H9 (cell line): ENCODE measurements around the gene NSRP1. TPM values are rescaled to one million over a fixed set of nuclear protein-coding genes. Genes with fewer than 3 reads are reported as not detected.

ENCODE experiments used
- DNase-seq: peaks from one replicate; pipeline ENCODE4 v3.0.0-alpha.2; 2017
- H2AFZ ChIP-seq: one replicate; pipeline ENCODE4 v1.6.1; 2013; ENCODE audit warnings: mild to moderate bottlenecking, low read length, control low read depth, moderate library complexity
- H2AK5ac ChIP-seq: 2 replicates; pipeline ENCODE4 v1.6.1; 2013; ENCODE audit warnings: low read length, control low read depth, mixed read lengths; ENCODE audit not compliant: insufficient read length
- H2BK120ac ChIP-seq: one replicate; pipeline ENCODE4 v1.6.1; 2013; ENCODE audit warnings: low read depth, mild to moderate bottlenecking, low read length, control low read depth, inconsistent platforms; ENCODE audit not compliant: poor library complexity, severe bottlenecking
- H2BK12ac ChIP-seq: 2 replicates; pipeline ENCODE4 v1.6.1; 2013; ENCODE audit warnings: low read length, control low read depth, mixed read lengths, low read depth; ENCODE audit not compliant: insufficient read length
- H2BK15ac ChIP-seq: 2 replicates; pipeline ENCODE4 v1.6.1; 2013; ENCODE audit warnings: low read depth, low read length, control low read depth
- H2BK20ac ChIP-seq: one replicate; pipeline ENCODE4 v1.6.1; 2013; ENCODE audit warnings: low read depth, mild to moderate bottlenecking, low read length, control low read depth, inconsistent platforms; ENCODE audit not compliant: poor library complexity, severe bottlenecking
- H2BK5ac ChIP-seq: 2 replicates; pipeline ENCODE4 v1.6.1; 2013; ENCODE audit warnings: low read length, control low read depth, mixed read lengths; ENCODE audit not compliant: insufficient read length
- H3K14ac ChIP-seq: 2 replicates; pipeline ENCODE4 v1.6.1; 2013; ENCODE audit warnings: low read length, control low read depth; ENCODE audit not compliant: insufficient read depth
- H3K18ac ChIP-seq: 2 replicates; pipeline ENCODE4 v1.6.1; 2013; ENCODE audit warnings: low read depth, mild to moderate bottlenecking, mixed read lengths, low read length, control low read depth; ENCODE audit not compliant: insufficient read length
- H3K23ac ChIP-seq: 2 replicates; pipeline ENCODE4 v1.6.1; 2013; ENCODE audit warnings: low read length, control low read depth, mixed read lengths, low read depth; ENCODE audit not compliant: insufficient read length
- H3K23me2 ChIP-seq: 2 replicates; pipeline ENCODE4 v1.6.1; 2013; ENCODE audit warnings: low read depth, mild to moderate bottlenecking, mixed read lengths, low read length, control low read depth; ENCODE audit not compliant: insufficient read length, poor library complexity, severe bottlenecking
- H3K27ac ChIP-seq: 2 replicates; pipeline ENCODE4 v1.5.1; 2013; ENCODE audit warnings: low read length, control low read depth, mixed read lengths, low read depth; ENCODE audit not compliant: insufficient read length
- H3K27me3 ChIP-seq: 2 replicates; pipeline ENCODE4 v1.6.1; 2013; ENCODE audit warnings: low read length, control low read depth, inconsistent platforms; ENCODE audit not compliant: insufficient read depth
- H3K4ac ChIP-seq: 2 replicates; pipeline ENCODE4 v1.6.1; 2013; ENCODE audit warnings: low read depth, mild to moderate bottlenecking, control low read depth, inconsistent platforms, low read length, moderate library complexity
- H3K4me1 ChIP-seq: 2 replicates; pipeline ENCODE4 v1.6.1; 2013; ENCODE audit warnings: low read length, control low read depth, inconsistent platforms; ENCODE audit not compliant: insufficient read depth
- H3K4me2 ChIP-seq: 2 replicates; pipeline ENCODE4 v1.6.1; 2013; ENCODE audit warnings: low read length, control low read depth, mixed read lengths; ENCODE audit not compliant: insufficient read length, insufficient read depth
- H3K56ac ChIP-seq: 2 replicates; pipeline ENCODE4 v1.6.1; 2013; ENCODE audit warnings: low read depth, mild to moderate bottlenecking, mixed read lengths, low read length, control low read depth; ENCODE audit not compliant: insufficient read length
- H3K79me1 ChIP-seq: 2 replicates; pipeline ENCODE4 v1.6.1; 2013; ENCODE audit warnings: low read depth, mild to moderate bottlenecking, moderate library complexity, low read length, control low read depth, inconsistent platforms; ENCODE audit not compliant: insufficient read depth, poor library complexity, severe bottlenecking
- H3K79me2 ChIP-seq: 2 replicates; pipeline ENCODE4 v1.6.1; 2013; ENCODE audit warnings: low read length, control low read depth, inconsistent platforms; ENCODE audit not compliant: insufficient read depth
- H3K9ac ChIP-seq: 2 replicates; pipeline ENCODE4 v1.6.1; 2013; ENCODE audit warnings: low read length, control low read depth, mixed read lengths; ENCODE audit not compliant: insufficient read length; ENCODE audit errors: extremely low read depth
- H3K9me3 ChIP-seq: one replicate; pipeline ENCODE4 v1.6.1; 2013; ENCODE audit warnings: low read depth, low read length, inconsistent platforms; ENCODE audit not compliant: control insufficient read depth
- H3T11ph ChIP-seq: one replicate; pipeline ENCODE4 v1.6.1; 2013; ENCODE audit warnings: mild to moderate bottlenecking, low read length, control low read depth, inconsistent platforms
- H4K20me1 ChIP-seq: one replicate; pipeline ENCODE4 v1.6.1; 2013; ENCODE audit not compliant: control insufficient read depth, insufficient read length, insufficient read depth
- H4K5ac ChIP-seq: 2 replicates; pipeline ENCODE4 v1.6.1; 2013; ENCODE audit warnings: low read depth, mild to moderate bottlenecking, mixed read lengths, low read length, control low read depth; ENCODE audit not compliant: insufficient read length
- H4K8ac ChIP-seq: replicated peaks from 2 replicates; pipeline ENCODE4 v1.6.1; 2013; ENCODE audit warnings: low read length, control low read depth, mixed read lengths, low read depth; ENCODE audit not compliant: insufficient read length
- H4K91ac ChIP-seq: 2 replicates; pipeline ENCODE4 v1.6.1; 2013; ENCODE audit warnings: low read depth, mild to moderate bottlenecking, moderate library complexity, mixed read lengths, low read length, control low read depth; ENCODE audit not compliant: insufficient read length
- H3K27ac Mint-ChIP-seq, 3 experiments: 2 replicates in 2 of 3; 3 replicates in 1 of 3; pipeline ENCODE4 v1.8.0; 2020 to 2021; ENCODE audit warnings: mixed read lengths in 3 of 3, mild to moderate bottlenecking in 1 of 3, moderate library complexity in 1 of 3
- H3K27me3 Mint-ChIP-seq: 2 replicates; pipeline ENCODE4 v1.8.0; 2021; ENCODE audit warnings: low read depth, mild to moderate bottlenecking, moderate library complexity, mixed read lengths
- H3K36me3 Mint-ChIP-seq, 3 experiments: 2 replicates in 2 of 3; 3 replicates in 1 of 3; pipeline ENCODE4 v1.8.0; 2020 to 2021; ENCODE audit warnings: low read depth in 3 of 3, mixed read lengths in 3 of 3; ENCODE audit not compliant: insufficient read depth in 1 of 3
- H3K4me1 Mint-ChIP-seq, 2 experiments: 2 replicates each; pipeline ENCODE4 v1.8.0; 2020; ENCODE audit warnings: mixed read lengths in 2 of 2
- H3K4me3 Mint-ChIP-seq, 2 experiments: 2 replicates in 1 of 2; 3 replicates in 1 of 2; pipeline ENCODE4 v1.8.0; 2020 to 2021; ENCODE audit warnings: mild to moderate bottlenecking in 2 of 2, mixed read lengths in 2 of 2, moderate library complexity in 1 of 2
- H3K9me3 Mint-ChIP-seq, 2 experiments: 2 replicates in 1 of 2; 3 replicates in 1 of 2; pipeline ENCODE4 v1.8.0; 2020; ENCODE audit warnings: mild to moderate bottlenecking in 2 of 2, mixed read lengths in 2 of 2, moderate library complexity in 1 of 2
- CTCF ChIP-seq: fragments of 200-600 bp; sonication (generic); conservative IDR thresholded peaks from 3 replicates; pipeline ENCODE4 v1.8.0; 2021; ENCODE audit warnings: antibody characterized with exemption, mild to moderate bottlenecking
- WGBS: extraction: QIAGEN DNeasy Blood & Tissue Kit; methylation state at CpG from one replicate; pipeline ENCODE4 v1.1.7; 2013; ENCODE audit warnings: missing lambda C conversion rate, low lambda C conversion rate, mixed read lengths; ENCODE audit not compliant: insufficient read length; ENCODE audit errors: extremely low coverage; 5-methylcytosine and 5-hydroxymethylcytosine counted together
- total RNA-seq: library from RNA; stranded (reverse); gene quantifications from 2 replicates; pipeline ENCODE4 v1.2.1, GENCODE V29; 2021

NSRP1 gene
- total RNA-seq, 1 experiment from 2014 or later, result 33.3 TPM

DNA sequence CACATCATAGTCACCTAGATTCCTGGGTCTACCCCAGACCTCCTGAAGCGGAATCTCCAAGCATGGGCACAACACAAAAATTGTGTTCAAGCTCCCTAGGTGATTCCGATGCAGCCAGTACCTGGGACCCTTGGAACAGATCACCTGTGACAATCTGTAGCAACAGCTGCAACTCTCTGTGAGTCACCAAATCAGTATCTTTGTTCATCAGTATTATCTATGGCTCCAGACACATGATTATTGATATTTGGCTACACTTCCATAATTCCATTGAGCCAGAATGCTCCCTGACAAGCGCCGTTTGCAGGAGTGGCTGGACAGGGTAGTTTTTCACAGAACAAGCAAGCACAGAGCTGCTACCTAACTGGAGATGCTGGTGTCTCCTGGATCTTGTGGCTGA is 102.7 kb downstream of the NSRP1 start:
- peaks cover 0 to 3% of the 10 kb centered on the region in 2 experiments; a peak in 2 of 5 replicates for H3K9me3 Mint-ChIP-seq
- H3K18ac ChIP-seq, result no peak overlapping the region
- H3K27me3 Mint-ChIP-seq, result no peaks in the 10 kb centered on the region; the same call in none of the 2 replicates
- no peak overlapping the region for H3K56ac ChIP-seq
- H3K79me1 ChIP-seq, result no peaks in the 10 kb centered on the region
- no peak overlapping the region for H3K9ac ChIP-seq
- H3K27ac Mint-ChIP-seq, result no peak overlapping the region
- no peak overlapping the region for H3K27ac ChIP-seq
- H3K4me2 ChIP-seq, result no peak overlapping the region
- no peak overlapping the region for H3T11ph ChIP-seq
- no peak overlapping the region for H2BK5ac ChIP-seq
- H3K9me3 ChIP-seq, result no peaks in the 10 kb centered on the region
- no peak overlapping the region for H2AFZ ChIP-seq
- TF ChIP-seq CTCF, result no peak
- H4K20me1 ChIP-seq, result no peaks in the 10 kb centered on the region
- H3K27me3 ChIP-seq, result no peaks in the 10 kb centered on the region
- H3K4me3 Mint-ChIP-seq, result no peak overlapping the region
- no peaks in the 10 kb centered on the region for H3K4me1 ChIP-seq
- H2BK20ac ChIP-seq, result no peak overlapping the region
- no peak overlapping the region for H4K8ac ChIP-seq
- no peak overlapping the region for H3K14ac ChIP-seq
- no peak overlapping the region for H2AK5ac ChIP-seq
- H4K5ac ChIP-seq, result no peak overlapping the region
- no peak overlapping the region for H2BK12ac ChIP-seq
- no peak overlapping the region for H2BK15ac ChIP-seq
- no peak for DNase-seq
- no peaks in the 10 kb centered on the region; a peak in 2 of 7 replicates for H3K36me3 Mint-ChIP-seq
- no peak overlapping the region for H2BK120ac ChIP-seq
- H3K23ac ChIP-seq, result no peak overlapping the region
- H4K91ac ChIP-seq, result no peak overlapping the region
- no peak overlapping the region for H3K4ac ChIP-seq
- H3K4me1 Mint-ChIP-seq, result peaks cover 6 to 17% of the 10 kb centered on the region in 2 experiments
- H3K79me2 ChIP-seq, result no peaks in the 10 kb centered on the region
- WGBS, result no CpG with 5 or more reads among the region's 4 CpGs
- peaks cover 4% of the 10 kb centered on the region for H3K23me2 ChIP-seq
